HG03064 (cell line): ENCODE data around the gene DUSP5.

Source experiments
- ATAC-seq: cut with Tn5 transposase; IDR thresholded peaks from one replicate; pipeline ENCODE4 v1.9.1; 2021; ENCODE audit warnings: low read depth; ENCODE audit not compliant: unreplicated experiment

DUSP5 gene

GRCh38 chr10:110479710-110480109 lies 18.0 kb upstream of the DUSP5 start:
- no peak for ATAC-seq

GRCh38 chr10:110480387-110480786 lies 17.3 kb upstream of the DUSP5 start:
- ATAC-seq: no peak

GRCh38 chr10:110481919-110482318 lies 15.8 kb upstream of the DUSP5 start:
- no peak for ATAC-seq

DNA sequence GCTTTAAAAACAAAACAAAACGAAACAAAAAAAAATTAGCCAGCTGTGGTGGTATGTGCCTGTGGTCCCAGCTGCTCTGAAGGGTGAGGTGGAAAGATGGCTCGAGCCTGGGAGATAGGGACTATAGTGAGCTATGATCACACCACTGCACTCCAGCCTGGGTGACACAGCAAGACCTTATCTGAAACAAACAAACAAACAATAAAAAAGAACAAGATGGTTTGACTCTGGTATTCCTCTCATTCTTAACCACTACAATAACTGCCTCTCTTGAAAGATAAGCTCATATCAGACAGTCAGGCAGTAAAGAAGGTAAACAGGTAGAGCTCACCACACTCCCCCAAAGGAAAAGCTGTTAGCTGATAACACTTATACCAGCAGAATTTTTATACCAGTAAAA lies 14.1 kb upstream of the DUSP5 start:
- ATAC-seq: no peak

- ATAC-seq: no peak
Observed at GRCh38 chr10:110485541-110485940, 12.2 kb upstream of the DUSP5 start.

- no peak for ATAC-seq
Observed at GRCh38 chr10:110486680-110487410, 10.9 kb upstream of the DUSP5 start.

- no peak for ATAC-seq
Observed at GRCh38 chr10:110487411-110488331, 10.0 kb upstream of the DUSP5 start.

GRCh38 chr10:110488332-110488681 lies 9.4 kb upstream of the DUSP5 start:
- no peak for ATAC-seq

DNA sequence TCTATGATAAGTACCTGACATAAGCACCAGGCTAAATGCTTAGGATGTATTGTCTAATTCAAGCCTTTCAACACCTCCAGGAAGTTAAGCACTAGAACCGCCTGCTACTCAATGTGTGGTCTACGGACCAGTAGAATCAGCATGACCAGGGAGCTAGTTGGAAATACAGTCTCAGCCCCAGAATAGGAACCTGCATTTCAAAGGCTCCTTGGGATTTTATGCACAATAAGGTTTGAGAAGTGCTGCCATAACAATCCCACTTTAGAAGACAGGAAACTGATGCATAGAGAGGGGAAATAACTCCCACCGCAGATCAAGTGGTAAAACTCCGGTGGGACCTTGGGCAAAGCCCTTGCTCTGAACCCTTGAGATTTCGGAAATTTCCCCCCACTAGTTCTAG lies 8.8 kb upstream of the DUSP5 start:
- no peak for ATAC-seq

DNA sequence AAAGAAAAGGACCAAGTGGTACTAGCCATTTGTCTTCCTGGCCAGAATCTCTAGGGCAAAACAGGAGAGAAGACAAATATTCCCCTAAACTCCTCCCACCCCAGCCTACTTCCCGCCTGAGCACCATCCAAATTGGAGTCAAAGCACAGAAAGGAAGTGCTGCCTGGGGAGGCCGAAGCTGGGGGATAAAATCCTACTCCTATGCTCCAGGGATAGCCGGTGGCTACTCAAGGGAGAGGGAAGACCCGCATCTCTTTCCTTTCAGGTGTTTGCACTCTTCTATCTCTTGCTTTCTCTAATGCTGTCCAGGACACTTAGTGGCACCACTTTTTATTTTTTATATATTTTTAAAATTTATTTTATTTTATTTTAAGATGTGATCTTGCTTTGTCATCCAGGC lies 7.1 kb upstream of the DUSP5 start:
- no peak for ATAC-seq

DNA sequence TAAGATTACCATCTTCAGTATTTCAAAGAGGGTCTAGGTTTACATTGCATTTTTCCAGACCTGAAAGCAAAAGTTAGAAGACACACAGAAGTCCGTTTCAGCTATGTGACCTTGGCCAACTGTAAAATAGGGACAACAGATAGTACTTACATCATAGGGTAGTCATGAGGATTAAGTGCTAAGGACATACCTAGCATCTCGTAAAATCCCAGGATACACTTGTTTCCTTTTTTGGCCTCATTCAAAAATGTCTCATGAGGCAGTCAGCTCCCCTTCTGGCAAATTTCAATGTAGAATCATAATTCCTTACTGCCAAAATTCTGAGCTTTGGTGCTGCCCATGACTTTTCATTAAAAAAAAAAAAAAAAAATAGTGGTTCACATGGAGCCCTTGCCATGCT lies 6.4 kb upstream of the DUSP5 start:
- ATAC-seq: no peak

GRCh38 chr10:110492069-110492822 lies 5.5 kb upstream of the DUSP5 start:
- no peak for ATAC-seq

DNA sequence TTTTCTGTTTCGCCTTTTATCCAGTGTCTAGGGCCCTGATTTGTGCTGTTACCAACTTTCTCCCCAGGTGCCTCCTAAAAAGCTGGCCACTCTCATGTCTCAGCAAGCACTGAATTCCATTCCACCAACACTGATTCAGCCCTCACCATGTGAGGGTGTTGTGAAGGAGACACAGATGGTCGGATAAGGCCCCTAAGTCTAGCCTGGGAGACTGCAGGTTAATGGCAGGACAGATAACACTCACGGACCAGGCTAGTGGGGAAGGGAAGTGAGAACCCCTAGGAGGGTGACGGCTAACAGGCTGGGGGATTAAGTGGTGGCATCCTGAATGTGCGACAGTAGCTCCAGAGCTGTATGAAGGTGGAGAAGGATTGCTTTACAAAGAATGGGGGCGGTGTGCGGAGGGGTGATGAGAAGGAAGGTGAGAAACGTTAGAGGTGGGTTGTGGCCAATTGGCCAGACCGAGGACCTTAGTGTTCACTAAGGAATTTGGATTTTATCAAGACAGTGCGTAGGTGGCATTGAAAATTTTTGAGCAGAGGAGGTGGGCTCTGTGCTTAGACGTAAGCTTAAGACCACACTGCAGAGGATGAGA lies 3.8 kb upstream of the DUSP5 start:
- no peak for ATAC-seq

DNA sequence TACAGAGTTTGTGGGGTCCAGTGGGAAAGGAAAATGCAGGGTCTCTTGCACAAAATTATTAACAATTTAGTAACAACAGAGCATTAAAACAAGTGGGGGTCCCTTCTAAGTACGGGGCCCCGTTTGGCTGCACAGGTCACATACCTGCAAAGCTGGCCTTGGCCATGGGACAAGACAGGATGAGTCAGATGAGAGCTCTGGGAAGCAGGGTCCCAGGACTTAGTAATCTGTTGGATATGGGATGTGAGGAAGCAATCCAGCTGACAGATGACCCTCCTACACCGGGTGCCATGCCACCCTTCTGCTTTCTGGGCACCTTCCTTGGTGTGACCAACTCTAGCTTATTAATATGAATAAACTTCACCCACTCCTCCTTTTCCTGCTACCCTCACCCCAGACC lies 3.2 kb upstream of the DUSP5 start:
- no peak for ATAC-seq

- no peak for ATAC-seq
Observed at GRCh38 chr10:110495731-110496552, 1.8 kb upstream of the DUSP5 start.

DNA sequence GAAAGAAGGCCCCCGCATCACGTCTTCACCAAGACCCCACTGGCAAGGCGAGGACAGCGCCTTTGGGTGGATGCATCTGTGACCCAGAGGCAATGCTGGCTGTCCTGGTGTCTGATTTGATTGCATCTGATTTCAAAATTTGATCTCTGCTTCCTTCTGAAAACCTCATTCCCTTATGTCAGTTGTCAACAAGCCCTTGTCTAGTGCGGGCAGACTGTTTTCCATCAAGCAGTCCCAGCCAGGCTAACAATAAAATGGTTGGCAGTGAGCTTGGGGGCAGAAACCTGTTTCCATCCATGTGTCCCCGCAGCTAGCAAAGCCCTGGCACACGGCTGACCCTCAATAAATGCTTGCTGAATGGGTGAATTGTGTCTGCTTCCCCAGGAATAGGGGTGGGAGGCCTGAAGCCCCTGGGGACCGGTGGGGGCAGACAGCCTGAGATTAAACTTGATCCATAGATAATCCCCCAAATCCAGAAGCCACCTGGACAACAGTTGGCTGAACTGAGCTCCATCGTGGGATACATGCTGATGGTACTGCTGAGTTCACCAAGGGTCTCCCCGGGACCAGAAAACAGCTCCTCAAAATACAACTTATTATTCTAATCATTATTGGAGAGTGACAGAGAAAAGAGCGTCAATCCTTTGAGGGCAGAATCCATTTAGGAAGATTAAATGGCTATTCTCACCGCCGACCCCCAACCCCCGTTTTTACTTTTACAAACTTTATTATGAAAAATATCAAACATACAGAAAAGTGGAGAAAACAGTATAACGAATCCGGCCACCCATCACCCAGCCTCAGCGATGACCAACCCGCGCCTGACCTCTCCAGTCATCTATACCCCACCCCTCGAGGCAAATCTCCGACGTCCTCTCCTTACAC lies 912 bp upstream of the DUSP5 start:
- no peak for ATAC-seq

DNA sequence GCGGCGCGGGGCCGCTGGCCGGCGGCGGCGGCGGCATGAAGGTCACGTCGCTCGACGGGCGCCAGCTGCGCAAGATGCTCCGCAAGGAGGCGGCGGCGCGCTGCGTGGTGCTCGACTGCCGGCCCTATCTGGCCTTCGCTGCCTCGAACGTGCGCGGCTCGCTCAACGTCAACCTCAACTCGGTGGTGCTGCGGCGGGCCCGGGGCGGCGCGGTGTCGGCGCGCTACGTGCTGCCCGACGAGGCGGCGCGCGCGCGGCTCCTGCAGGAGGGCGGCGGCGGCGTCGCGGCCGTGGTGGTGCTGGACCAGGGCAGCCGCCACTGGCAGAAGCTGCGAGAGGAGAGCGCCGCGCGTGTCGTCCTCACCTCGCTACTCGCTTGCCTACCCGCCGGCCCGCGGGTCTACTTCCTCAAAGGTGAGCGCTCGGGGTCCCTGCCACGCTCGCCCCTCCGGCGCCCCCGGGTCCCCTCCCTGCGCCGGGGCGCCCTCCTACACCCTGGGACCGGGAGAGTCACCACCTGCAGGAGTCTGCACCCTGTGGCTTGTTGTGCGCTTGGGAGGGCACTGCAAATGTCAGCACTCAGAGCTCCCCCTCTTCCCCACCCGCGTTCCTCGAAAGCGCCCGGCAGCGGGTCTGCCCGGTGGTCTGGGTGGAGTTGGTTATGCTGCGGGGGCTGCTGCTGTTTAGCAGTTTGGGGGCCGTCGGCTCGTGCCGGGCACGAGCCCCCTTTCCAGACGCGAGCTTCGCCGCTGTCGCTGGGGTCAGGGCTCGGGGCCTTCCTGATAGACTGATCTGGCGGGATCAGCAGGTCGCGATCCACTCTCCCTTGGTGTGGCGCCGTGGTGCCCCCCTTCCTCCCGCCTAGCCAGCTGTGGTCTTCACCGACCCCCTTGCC lies 627 bp downstream of the DUSP5 start:
- ATAC-seq: peak; percentile 18
